Lower leg skin (tissue), 4 donors: ENCODE data around the gene RHBDL1. TPM values are rescaled to one million over a fixed set of nuclear protein-coding genes. Genes with fewer than 3 reads are reported as not detected.

ENCODE experiments used
- DNase-seq, 2 donors: peaks; one replicate each; pipeline ENCODE4 v3.0.0-alpha.2; 2019; ENCODE audit warnings: low spot score in 2 of 2
- H3K4me3 ChIP-seq: fragments of 200-600 bp; sonication (generic); 2 replicates; pipeline ENCODE4 v1.5.1; 2017; ENCODE audit warnings: mild to moderate bottlenecking, low read depth; ENCODE audit not compliant: poor library complexity, severe bottlenecking
- CTCF ChIP-seq, 3 donors: fragments of 450-650 bp; IDR thresholded peaks; one replicate each; pipeline ENCODE4 v1.5.1; 2016; ENCODE audit warnings: antibody characterized with exemption in 3 of 3, mild to moderate bottlenecking in 3 of 3, moderate library complexity in 2 of 3
- POLR2A ChIP-seq, 2 donors: fragments of 450-650 bp; IDR thresholded peaks; one replicate each; pipeline ENCODE4 v1.6.1; 2016 to 2017; ENCODE audit warnings: antibody characterized with exemption in 2 of 2, mild to moderate bottlenecking in 1 of 2, moderate library complexity in 1 of 2
- WGBS, 2 donors: methylation state at CpG; one replicate each; pipeline ENCODE4 v1.1.5; 2018; 5-methylcytosine and 5-hydroxymethylcytosine counted together
- intact Hi-C: fragments of 100-400 bp; cut with DNase I; formaldehyde crosslinking; loops from one replicate; pipeline ENCODE4 v1.15.0; 2023; ENCODE audit warnings: low total_unique reads
- total RNA-seq, 4 donors: library from RNA; depleted of rRNA; stranded (reverse); fragments of >200 nt; gene quantifications; one replicate each; pipeline ENCODE4 v1.1.0, GENCODE V29; 2016

RHBDL1 gene
- total RNA-seq, 4 donors from 2014 or later = 1.4 to 5.3 (median 2.6) TPM

DNA sequence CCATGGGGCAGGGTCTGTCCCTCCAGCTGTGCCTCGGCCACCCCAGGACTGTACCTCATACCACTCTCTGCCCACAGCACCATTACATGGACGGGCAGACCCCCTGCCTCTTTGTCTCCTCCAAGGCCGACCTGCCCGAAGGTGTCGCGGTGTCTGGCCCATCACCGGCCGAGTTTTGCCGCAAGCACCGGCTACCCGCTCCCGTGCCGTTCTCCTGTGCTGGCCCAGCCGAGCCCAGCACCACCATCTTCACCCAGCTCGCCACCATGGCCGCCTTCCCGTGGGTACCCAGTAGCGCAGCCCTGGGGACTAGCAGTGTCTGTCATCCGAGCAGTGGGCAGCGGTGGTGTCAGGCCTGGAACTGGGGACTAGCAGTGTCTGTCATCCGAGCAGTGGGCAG lies 2.6 kb upstream of the RHBDL1 start:
- DNase-seq = no peak
- intact Hi-C loops = no loop called here
- WGBS, 2 donors = 93% methylated on average over 18 to 21 of the region's 21 CpGs
- H3K4me3 ChIP-seq = no peak overlapping the region
- TF ChIP-seq CTCF (IDR thresholded peaks at IDR 0.05) = no peak
- TF ChIP-seq POLR2A (IDR thresholded peaks at IDR 0.05) = no peak

- no peak for DNase-seq
- no peak for TF ChIP-seq CTCF (IDR thresholded peaks at IDR 0.05)
- no peak for TF ChIP-seq POLR2A (IDR thresholded peaks at IDR 0.05)
- intact Hi-C loops = no loop called here
- H3K4me3 ChIP-seq = no peak overlapping the region
- 86 to 89% methylated on average over 18 of the region's 18 CpGs for WGBS, 2 donors
Measured at GRCh38 chr16:673399-673991, 2.0 kb upstream of the RHBDL1 start.

- no peak for DNase-seq
- TF ChIP-seq CTCF (IDR thresholded peaks at IDR 0.05) (no peak), POLR2A (IDR thresholded peaks at IDR 0.05) (no peak)
- WGBS, 2 donors = 79 to 97% methylated on average over 13 to 20 of the region's 22 CpGs
- no peak overlapping the region for H3K4me3 ChIP-seq
- intact Hi-C loops = no loop called here
Measured at GRCh38 chr16:674214-674881, 1.1 kb upstream of the RHBDL1 start.

DNA sequence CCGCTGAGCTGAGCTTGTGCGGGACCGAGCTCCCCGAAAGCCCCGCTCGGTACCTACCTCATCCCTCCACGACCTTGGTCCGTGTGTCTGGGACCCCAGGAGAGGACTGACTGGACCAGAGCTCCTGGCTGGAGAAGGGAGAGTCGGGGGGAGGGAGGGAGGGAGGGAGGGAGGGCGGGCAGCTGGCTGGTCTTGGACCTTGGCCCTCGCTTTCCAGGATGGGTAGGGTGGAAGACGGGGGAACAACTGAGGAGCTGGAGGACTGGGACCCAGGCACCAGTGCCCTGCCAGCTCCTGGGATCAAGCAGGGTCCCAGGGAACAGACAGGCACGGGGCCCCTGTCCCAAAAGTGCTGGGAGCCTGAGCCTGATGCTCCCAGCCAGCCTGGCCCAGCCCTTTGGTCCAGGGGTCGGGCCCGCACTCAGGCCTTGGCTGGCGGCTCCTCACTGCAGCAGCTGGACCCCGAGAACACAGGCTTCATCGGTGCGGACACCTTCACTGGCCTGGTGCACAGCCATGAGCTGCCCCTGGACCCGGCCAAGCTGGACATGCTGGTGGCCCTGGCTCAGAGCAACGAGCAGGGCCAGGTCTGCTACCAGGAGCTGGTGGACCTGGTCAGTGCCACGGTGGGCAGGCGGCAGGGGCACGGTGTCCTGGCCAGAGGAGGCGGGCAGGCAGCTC lies 553 bp downstream of the RHBDL1 start:
- intact Hi-C loops = no loop called here
- no peak overlapping the region for H3K4me3 ChIP-seq
- no peak for DNase-seq
- TF ChIP-seq POLR2A (IDR thresholded peaks at IDR 0.05) = no peak
- TF ChIP-seq CTCF (IDR thresholded peaks at IDR 0.05) = no peak
- 49 to 54% methylated on average over 6 to 22 of the region's 25 CpGs for WGBS, 2 donors

DNA sequence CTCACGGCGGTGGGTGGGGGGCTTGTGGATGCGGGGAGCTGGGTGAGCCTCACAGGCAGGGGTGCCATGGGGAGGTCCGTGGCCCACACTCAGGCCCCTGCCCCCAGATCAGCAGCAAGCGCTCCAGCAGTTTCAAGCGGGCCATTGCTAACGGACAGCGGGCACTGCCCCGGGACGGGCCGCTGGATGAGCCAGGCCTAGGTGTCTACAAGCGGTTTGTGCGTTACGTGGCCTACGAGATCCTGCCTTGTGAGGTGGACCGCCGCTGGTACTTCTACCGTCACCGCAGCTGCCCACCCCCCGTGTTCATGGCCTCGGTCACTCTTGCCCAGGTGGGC lies 1.1 kb downstream of the RHBDL1 start:
- no peak overlapping the region for H3K4me3 ChIP-seq
- intact Hi-C loops = no loop called here
- no peak for DNase-seq
- no peak for TF ChIP-seq POLR2A (IDR thresholded peaks at IDR 0.05)
- no peak for TF ChIP-seq CTCF (IDR thresholded peaks at IDR 0.05)
- 46 to 81% methylated on average over 19 to 20 of the region's 21 CpGs for WGBS, 2 donors
